SU-DHL-6 (cell line): ENCODE data around the gene OSTN.

Experiments used
- H2AFZ ChIP-seq: fragments of 200-600 bp; sonication (generic); 2 replicates; pipeline ENCODE4 v1.6.1; 2014; ENCODE audit warnings: low read depth, mild to moderate bottlenecking, moderate library complexity, mixed read lengths, antibody characterized with exemption, low read length; ENCODE audit not compliant: severe bottlenecking
- H3F3A ChIP-seq: fragments of 200-600 bp; shearing (Covaris generic); 2 replicates; pipeline ENCODE4 v1.6.0; 2016; ENCODE audit warnings: antibody characterized with exemption, mild to moderate bottlenecking; ENCODE audit not compliant: insufficient read depth
- H3K27ac ChIP-seq: fragments of 200-600 bp; sonication (generic); 2 replicates; pipeline ENCODE4 v1.5.1; 2016; ENCODE audit warnings: low read depth, mild to moderate bottlenecking, low read length, moderate library complexity, mixed read lengths
- H3K27me3 ChIP-seq: fragments of 200-600 bp; sonication (generic), shearing (Covaris generic); 2 replicates; pipeline ENCODE4 v1.6.0; 2014; ENCODE audit warnings: mild to moderate bottlenecking, low read length
- H3K36me3 ChIP-seq: fragments of 200-600 bp; sonication (generic); 2 replicates; pipeline ENCODE4 v1.6.1; 2014; ENCODE audit warnings: mild to moderate bottlenecking, low read length, mixed read lengths
- H3K4me2 ChIP-seq: fragments of 300-600, 200-600 bp; shearing (Covaris generic), sonication (generic); 2 replicates; pipeline ENCODE4 v1.6.0; 2014; ENCODE audit warnings: low read length, low read depth, mild to moderate bottlenecking; ENCODE audit not compliant: poor library complexity, severe bottlenecking
- H3K4me3 ChIP-seq: fragments of 200-600 bp; sonication (generic); 2 replicates; pipeline ENCODE4 v1.5.1; 2014; ENCODE audit warnings: antibody characterized with exemption, low read length, mild to moderate bottlenecking, mixed read lengths; ENCODE audit not compliant: insufficient read depth, poor library complexity, severe bottlenecking
- H3K79me2 ChIP-seq: fragments of 200-600 bp; sonication (generic); 2 replicates; pipeline ENCODE4 v1.6.1; 2014; ENCODE audit warnings: mild to moderate bottlenecking, low read length, moderate library complexity; ENCODE audit not compliant: insufficient read depth
- H3K9ac ChIP-seq: fragments of 200-600 bp; sonication (generic); 2 replicates; pipeline ENCODE4 v1.7.0; 2014; ENCODE audit warnings: mild to moderate bottlenecking, low read length
- H3K9me2 ChIP-seq: fragments of 200-600 bp; sonication (generic); replicated peaks from 2 replicates; pipeline ENCODE4 v1.6.1; 2014; ENCODE audit warnings: low read length; ENCODE audit not compliant: insufficient read depth
- H3K9me3 ChIP-seq: fragments of 200-600 bp; sonication (generic); 2 replicates; pipeline ENCODE4 v1.6.1; 2014; ENCODE audit warnings: low read length, mixed read lengths; ENCODE audit not compliant: insufficient read depth
- H4K20me1 ChIP-seq: fragments of 200-600 bp; sonication (generic); 2 replicates; pipeline ENCODE4 v1.6.1; 2014; ENCODE audit warnings: low read depth, mild to moderate bottlenecking, antibody characterized with exemption, low read length, moderate library complexity, mixed read lengths
- CTCF ChIP-seq: fragments of 200-600 bp; sonication (generic); IDR thresholded peaks from one replicate; pipeline ENCODE4 v1.5.1; 2017; ENCODE audit warnings: antibody characterized with exemption, mild to moderate bottlenecking, low read length, moderate library complexity; ENCODE audit not compliant: insufficient read depth, poor library complexity, severe bottlenecking
- EZH2phosphoT487 ChIP-seq: fragments of 200-600 bp; sonication (generic), shearing (Covaris generic); conservative IDR thresholded peaks from 2 replicates; pipeline ENCODE4 v1.6.1; 2018; ENCODE audit warnings: mild to moderate bottlenecking, antibody characterized with exemption, low read length, moderate library complexity, mixed read lengths

Gene OSTN

DNA sequence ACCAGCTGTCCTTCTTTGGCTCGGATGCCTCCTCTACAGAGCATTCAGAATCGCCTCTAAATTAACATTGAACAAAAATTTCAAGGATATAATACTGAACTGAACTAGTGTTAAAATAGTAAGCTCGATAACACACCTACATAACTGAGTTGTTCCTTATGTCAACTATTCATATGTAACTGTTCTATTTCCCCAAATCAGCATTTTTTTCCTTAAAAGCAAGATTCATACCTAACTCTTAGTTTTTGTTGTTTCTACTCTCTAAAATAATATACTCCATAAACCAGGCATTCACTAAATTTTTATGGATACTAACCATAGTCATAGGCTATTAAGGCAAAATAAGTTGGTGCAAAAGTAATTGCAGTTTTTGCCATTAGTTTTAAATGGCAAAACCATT, 32.7 kb upstream of the OSTN start:
- H3K36me3 ChIP-seq = no peaks in the 10 kb centered on the region
- H3K4me2 ChIP-seq = no peak overlapping the region
- no peak overlapping the region for H3K4me3 ChIP-seq
- no peak overlapping the region for H2AFZ ChIP-seq
- no peaks in the 10 kb centered on the region for H3K9me2 ChIP-seq
- no peak overlapping the region for H3K27ac ChIP-seq
- H3K79me2 ChIP-seq = no peaks in the 10 kb centered on the region
- TF ChIP-seq CTCF (no peak), EZH2phosphoT487 (no peak)
- no peaks in the 10 kb centered on the region; the same call in 1 of the 2 replicates for H3K9me3 ChIP-seq
- no peaks in the 10 kb centered on the region; the same call in 1 of the 2 replicates for H3F3A ChIP-seq
- no peak overlapping the region for H3K9ac ChIP-seq
- H3K27me3 ChIP-seq = no peaks in the 10 kb centered on the region
- H4K20me1 ChIP-seq = no peaks in the 10 kb centered on the region

DNA sequence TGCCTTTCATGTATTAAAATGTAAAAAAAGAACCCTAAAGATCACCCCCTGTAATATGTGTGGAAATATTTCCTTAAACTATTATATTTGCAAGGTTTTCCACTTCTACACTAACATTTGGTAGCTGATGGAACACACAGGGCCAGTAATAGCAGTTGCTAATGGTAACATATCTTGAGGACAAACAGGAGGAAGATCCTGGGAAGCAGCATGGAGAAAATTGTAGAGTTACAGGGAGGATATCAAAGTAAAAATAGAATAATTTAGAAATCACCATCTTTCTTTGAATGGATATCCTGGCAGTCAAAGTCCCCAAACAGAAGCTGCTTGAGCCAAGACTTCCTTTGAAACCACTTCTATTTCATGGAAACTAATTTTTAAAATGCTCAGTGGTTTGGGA, 29.5 kb upstream of the OSTN start:
- H3K27me3 ChIP-seq = no peaks in the 10 kb centered on the region
- no peak overlapping the region for H3K9ac ChIP-seq
- no peaks in the 10 kb centered on the region for H3K9me2 ChIP-seq
- H3K79me2 ChIP-seq = no peaks in the 10 kb centered on the region
- no peaks in the 10 kb centered on the region for H3K9me3 ChIP-seq
- no peak overlapping the region for H3K4me3 ChIP-seq
- H2AFZ ChIP-seq = peak overlapping the region; percentile 70
- TF ChIP-seq CTCF = no peak
- TF ChIP-seq EZH2phosphoT487 = no peak
- H3K27ac ChIP-seq = no peak overlapping the region
- no peaks in the 10 kb centered on the region for H4K20me1 ChIP-seq
- no peaks in the 10 kb centered on the region for H3F3A ChIP-seq
- no peaks in the 10 kb centered on the region for H3K36me3 ChIP-seq
- H3K4me2 ChIP-seq = peak overlapping the region; percentile 34

DNA sequence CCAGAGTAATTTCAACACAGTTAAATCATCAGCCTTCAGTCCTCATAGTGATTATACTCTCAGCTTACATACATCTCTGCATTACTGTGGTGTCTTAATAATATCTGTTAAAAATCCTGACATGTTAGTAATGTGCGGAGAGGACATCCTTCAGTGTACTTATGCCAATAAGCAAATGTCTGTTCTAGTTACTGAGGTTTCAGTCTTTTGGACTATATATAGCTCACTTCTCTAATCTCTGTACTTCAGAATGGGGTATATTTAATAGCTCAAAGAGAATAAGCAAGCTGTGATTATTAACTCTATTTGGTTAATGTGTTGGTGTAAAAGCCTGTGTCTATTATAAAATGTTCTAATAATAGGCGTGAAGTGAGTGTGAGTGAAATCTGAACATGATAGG, 28.9 kb upstream of the OSTN start:
- H3K27me3 ChIP-seq = no peaks in the 10 kb centered on the region
- peak overlapping the region; percentile 34 for H3K4me2 ChIP-seq
- H3K36me3 ChIP-seq = no peaks in the 10 kb centered on the region
- H2AFZ ChIP-seq = peak overlapping the region; percentile 70
- H3K4me3 ChIP-seq = no peak overlapping the region
- no peak overlapping the region for H3K27ac ChIP-seq
- no peaks in the 10 kb centered on the region for H3K9me2 ChIP-seq
- H3K9ac ChIP-seq = no peak overlapping the region
- TF ChIP-seq CTCF = no peak
- no peak for TF ChIP-seq EZH2phosphoT487
- no peaks in the 10 kb centered on the region for H3K9me3 ChIP-seq
- H3K79me2 ChIP-seq = no peaks in the 10 kb centered on the region
- H3F3A ChIP-seq = no peaks in the 10 kb centered on the region
- no peaks in the 10 kb centered on the region for H4K20me1 ChIP-seq
